CD14-positive monocyte (primary cell): ENCODE data around the gene SUPV3L1. TPM values are rescaled to one million over a fixed set of nuclear protein-coding genes. Genes with fewer than 3 reads are reported as not detected.

Source experiments
- DNase-seq, 3 donors: peaks; one replicate each; pipeline ENCODE4 v3.0.0-alpha.2; 2011 to 2022
- H2AFZ ChIP-seq: 2 replicates; pipeline ENCODE4 v1.6.0; 2012; ENCODE audit warnings: mild to moderate bottlenecking, low read depth, low read length, inconsistent platforms; ENCODE audit not compliant: insufficient read depth, poor library complexity, severe bottlenecking
- H3K27ac ChIP-seq, 2 donors: 1 replicate in 1 of 2; 2 replicates in 1 of 2; pipeline ENCODE4 v1.5.1; 2012 to 2013; ENCODE audit warnings: low read length in 2 of 2, control low read depth in 1 of 2, inconsistent platforms in 1 of 2, low read depth in 1 of 2, mild to moderate bottlenecking in 1 of 2
- H3K27me3 ChIP-seq, 2 donors: one replicate each; pipeline versions ENCODE4 v1.6.0 to v1.6.1; 2011 to 2013; ENCODE audit warnings: low read length in 2 of 2; ENCODE audit not compliant: control insufficient read depth in 2 of 2, insufficient read depth in 2 of 2
- H3K36me3 ChIP-seq, 2 donors: replicated peaks in 1 of 2; 1 replicate in 1 of 2; 2 replicates in 1 of 2; pipeline versions ENCODE4 v1.5.1 to v1.6.1; 2012 to 2013; ENCODE audit warnings: low read length in 2 of 2, control low read depth in 1 of 2, inconsistent platforms in 1 of 2, mild to moderate bottlenecking in 1 of 2; ENCODE audit not compliant: insufficient read depth in 2 of 2, control insufficient read depth in 1 of 2
- H3K4me1 ChIP-seq, 2 donors: 1 replicate in 1 of 2; 2 replicates in 1 of 2; pipeline versions ENCODE4 v1.5.1 to v1.6.1; 2012 to 2013; ENCODE audit warnings: low read length in 2 of 2, control low read depth in 1 of 2, inconsistent platforms in 1 of 2, mild to moderate bottlenecking in 1 of 2, moderate library complexity in 1 of 2; ENCODE audit not compliant: insufficient read depth in 2 of 2, control insufficient read depth in 1 of 2
- H3K4me2 ChIP-seq: replicated peaks from 2 replicates; pipeline ENCODE3; 2012; ENCODE audit warnings: low read length, moderate library complexity, mild to moderate bottlenecking; ENCODE audit not compliant: poor library complexity, severe bottlenecking; ENCODE audit errors: extremely low read depth
- H3K4me3 ChIP-seq, 3 experiments: fragments of 200-600 bp in 1 of 3; sonication (generic) in 1 of 3; replicated peaks in 1 of 3; 1 replicate in 2 of 3; 2 replicates in 1 of 3; pipeline ENCODE4 v1.5.1; 2011 to 2013; ENCODE audit warnings: low read length in 3 of 3, mild to moderate bottlenecking in 3 of 3, control low read depth in 2 of 3, low read depth in 2 of 3, inconsistent platforms in 1 of 3, moderate library complexity in 1 of 3
- H3K79me2 ChIP-seq: 2 replicates; pipeline ENCODE4 v1.6.0; 2012; ENCODE audit warnings: mild to moderate bottlenecking, control low read depth, inconsistent platforms, low read length, moderate library complexity; ENCODE audit not compliant: insufficient read depth
- H3K9ac ChIP-seq: 2 replicates; pipeline ENCODE4 v1.6.0; 2017; ENCODE audit warnings: low read length, mild to moderate bottlenecking; ENCODE audit not compliant: insufficient read depth, poor library complexity, severe bottlenecking
- H3K9me3 ChIP-seq, 2 donors: replicated peaks in 1 of 2; 1 replicate in 1 of 2; 2 replicates in 1 of 2; pipeline versions ENCODE4 v1.5.1 to v1.6.1; 2012 to 2013; ENCODE audit warnings: low read length in 2 of 2, control low read depth in 1 of 2; ENCODE audit not compliant: control insufficient read depth in 1 of 2, insufficient read depth in 1 of 2
- H4K20me1 ChIP-seq: 2 replicates; pipeline ENCODE4 v1.6.0; 2012; ENCODE audit warnings: mild to moderate bottlenecking, low read length, control low read depth, moderate library complexity; ENCODE audit not compliant: insufficient read depth
- H3K27ac Mint-ChIP-seq, 7 donors: one replicate each; pipeline ENCODE4 v1.8.0; 2020; ENCODE audit warnings: mild to moderate bottlenecking in 7 of 7, mixed read lengths in 7 of 7, moderate library complexity in 6 of 7, inconsistent platforms in 2 of 7
- H3K27me3 Mint-ChIP-seq, 3 donors: one replicate each; pipeline ENCODE4 v1.8.0; 2021 to 2022; ENCODE audit warnings: low read depth in 3 of 3, mild to moderate bottlenecking in 3 of 3, mixed read lengths in 3 of 3, moderate library complexity in 3 of 3, inconsistent platforms in 1 of 3
- H3K36me3 Mint-ChIP-seq, 2 donors: one replicate each; pipeline ENCODE4 v1.8.0; 2020; ENCODE audit warnings: mixed read lengths in 2 of 2, inconsistent platforms in 1 of 2, mild to moderate bottlenecking in 1 of 2
- H3K4me1 Mint-ChIP-seq: one replicate; pipeline ENCODE4 v1.8.0; 2020; ENCODE audit warnings: mild to moderate bottlenecking, mixed read lengths
- H3K4me3 Mint-ChIP-seq, 2 donors: one replicate each; pipeline ENCODE4 v1.8.0; 2020; ENCODE audit warnings: mild to moderate bottlenecking in 2 of 2, mixed read lengths in 2 of 2, moderate library complexity in 1 of 2
- H3K9me3 Mint-ChIP-seq, 7 donors: one replicate each; pipeline ENCODE4 v1.8.0; 2020 to 2022; ENCODE audit warnings: mixed read lengths in 7 of 7, mild to moderate bottlenecking in 6 of 7, moderate library complexity in 6 of 7, inconsistent platforms in 2 of 7
- CTCF ChIP-seq: fragments of 200-600 bp; IDR thresholded peaks from one replicate; pipeline ENCODE4 v1.8.0; 2022; ENCODE audit warnings: antibody characterized with exemption, mild to moderate bottlenecking
- WGBS: methylation state at CpG from one replicate; pipeline ENCODE4 v1.1.5; 2013; ENCODE audit warnings: missing lambda C conversion rate; ENCODE audit not compliant: insufficient coverage; 5-methylcytosine and 5-hydroxymethylcytosine counted together
- intact Hi-C, 2 donors: fragments of 100-400 bp; cut with micrococcal nuclease; formaldehyde crosslinking; loops; one replicate each; pipeline versions ENCODE4 v1.15.0 to v1.15.1; 2023
- polyA plus RNA-seq, 3 donors: library from polyadenylated mRNA; depleted of rRNA in 1 of 3; unstranded in 2 of 3; stranded (reverse) in 1 of 3; fragments of 300-500 nt in 2 of 3; fragments of >200 nt in 1 of 3; fragmentation: Illumina TruSeq in 2 of 3; gene quantifications; 1 replicate in 2 of 3; 2 replicates in 1 of 3; pipeline ENCODE4 v1.2.3, GENCODE V29; 2012 to 2021

SUPV3L1 gene
- polyA plus RNA-seq, 3 donors = 6.8 to 18.8 (median 7.3) TPM

DNA sequence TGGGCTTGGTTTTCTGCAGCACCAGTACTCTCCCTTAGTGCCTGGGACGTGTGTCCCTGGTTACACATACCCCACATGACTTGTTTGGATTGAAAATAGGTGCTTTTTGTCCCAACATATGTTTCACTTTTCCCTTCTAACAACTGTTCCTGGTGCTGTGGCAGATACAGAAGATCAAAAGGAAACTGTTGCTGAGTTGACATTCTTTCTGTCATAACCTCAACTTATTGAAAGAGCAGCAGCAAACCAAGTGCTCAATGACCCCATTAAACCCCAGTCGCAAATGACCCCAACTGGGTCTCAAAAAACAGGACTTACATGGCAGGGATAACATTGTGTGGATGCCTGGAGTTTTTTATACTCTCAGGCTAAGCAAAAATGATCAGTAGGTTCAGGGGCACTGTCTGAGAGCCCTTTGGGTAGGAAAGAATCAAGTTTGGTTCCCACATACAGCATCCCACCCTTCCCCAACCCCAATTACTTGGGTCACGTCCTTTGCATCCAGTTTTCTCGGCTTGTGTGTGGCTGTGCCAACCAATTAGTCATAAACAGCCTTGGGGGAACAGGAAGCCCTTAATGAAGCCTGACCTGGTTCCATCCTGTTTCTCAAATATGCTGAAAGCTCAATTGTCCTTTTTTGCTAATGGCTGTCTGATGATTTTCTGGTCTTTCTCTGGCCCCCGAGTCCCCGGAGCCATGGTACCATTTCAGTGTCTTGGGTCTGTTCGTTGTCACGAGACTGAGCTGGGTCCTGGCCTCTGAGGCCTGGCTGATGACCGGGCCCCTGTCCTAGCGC, 45.0 kb downstream of the SUPV3L1 start:
- H3K4me1 ChIP-seq = peaks cover 16 to 18% of the 10 kb centered on the region in 2 donors
- Mint-ChIP-seq H3K4me1 (peaks cover 28% of the 10 kb centered on the region), H3K4me3 (no peak overlapping the region), H3K27ac (no peak overlapping the region), H3K36me3 (no peaks in the 10 kb centered on the region), H3K27me3 (peaks cover 1 to 5% (median 3%) of the 10 kb centered on the region in 3 donors), H3K9me3 (no peaks in the 10 kb centered on the region)
- no peaks in the 10 kb centered on the region for H3K36me3 ChIP-seq
- H3K9ac ChIP-seq = no peak overlapping the region
- H4K20me1 ChIP-seq = no peaks in the 10 kb centered on the region
- H2AFZ ChIP-seq = no peak overlapping the region
- no peaks in the 10 kb centered on the region for H3K9me3 ChIP-seq
- no peak for DNase-seq
- no peaks in the 10 kb centered on the region for H3K27me3 ChIP-seq
- 71% methylated on average over 7 of the region's 10 CpGs for WGBS
- H3K4me2 ChIP-seq = no peak overlapping the region
- no peak overlapping the region for H3K4me3 ChIP-seq
- H3K27ac ChIP-seq = no peak overlapping the region
- H3K79me2 ChIP-seq = no peaks in the 10 kb centered on the region
- intact Hi-C loops = no loop called here
- TF ChIP-seq CTCF = no peak

GRCh38 chr10:69225681-69226080, 45.6 kb downstream of the SUPV3L1 start:
- H3K79me2 ChIP-seq = no peaks in the 10 kb centered on the region
- Mint-ChIP-seq H3K27ac (no peak overlapping the region), H3K4me3 (no peak overlapping the region), H3K9me3 (no peaks in the 10 kb centered on the region), H3K27me3 (peaks cover 1 to 4% (median 3%) of the 10 kb centered on the region in 3 donors), H3K36me3 (no peaks in the 10 kb centered on the region), H3K4me1 (peaks cover 28% of the 10 kb centered on the region)
- H3K9me3 ChIP-seq = no peaks in the 10 kb centered on the region
- no peak overlapping the region for H3K4me2 ChIP-seq
- H3K4me3 ChIP-seq = no peak overlapping the region
- no peak for TF ChIP-seq CTCF
- H4K20me1 ChIP-seq = no peaks in the 10 kb centered on the region
- H3K27ac ChIP-seq = no peak overlapping the region
- H3K36me3 ChIP-seq = no peaks in the 10 kb centered on the region
- 81% methylated on average over 4 of the region's 10 CpGs for WGBS
- H3K4me1 ChIP-seq = peaks cover 16 to 18% of the 10 kb centered on the region in 2 donors
- H3K9ac ChIP-seq = no peak overlapping the region
- no peak for DNase-seq
- no peaks in the 10 kb centered on the region for H3K27me3 ChIP-seq
- no peak overlapping the region for H2AFZ ChIP-seq
- intact Hi-C loops = no loop called here
